ENCODE data around the gene COA8. TPM values are rescaled to one million over a fixed set of nuclear protein-coding genes. Genes with fewer than 3 reads are reported as not detected.
A peak's percentile ranks its signal among the peaks of the same experiment; 100 is the strongest.

Gene COA8
- total and polyA plus RNA-seq, 2 of the 4 experiments (the other 2 are of a cell fraction): 12.2 to 21.1 TPM

DNA sequence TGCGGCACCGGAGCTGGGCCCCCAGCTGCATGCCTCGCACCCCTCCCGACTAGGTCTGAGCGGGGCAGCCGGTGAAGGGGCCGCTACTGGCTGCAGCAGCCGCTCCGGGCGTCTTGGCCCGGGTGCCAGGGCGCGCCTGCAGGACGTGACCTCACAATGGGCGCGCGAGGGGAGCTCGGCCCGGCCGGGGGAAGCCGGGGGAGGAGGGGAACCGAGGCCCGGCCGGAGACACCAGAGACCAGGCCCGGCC, 656 bp upstream of the COA8 start:
- BruUV-seq (replicated peaks): no TSS peak
- POLR2A ChIA-PET (ENCODE audit: unreplicated experiment): no interaction called here
- WGBS, 2 experiments (ENCODE audit: extremely low coverage in 2 of 2, insufficient read length in 1 of 2): 0% methylated on average over 4 of the region's 25 CpGs; no CpG with 5 or more reads in 1 of the 2 experiments

More for the DNA sequence above, 656 bp upstream of the COA8 start:
- H3K27me3 ChIP-seq (ENCODE audit: control insufficient read depth, insufficient read depth, low read length): no peaks in the 10 kb centered on the region
- peaks cover 17% of the 10 kb centered on the region for H3K4me1 ChIP-seq (ENCODE audit: control insufficient read depth, insufficient read depth, low read length)
- intact Hi-C loops (cut with micrococcal nuclease): loop anchor here (2.0 kb wide), 1 partner anchor 33 kb away; no protein-coding TSS in a partner anchor
- H3K9me1 ChIP-seq (ENCODE audit: insufficient read depth, low read length): peaks cover 3% of the 10 kb centered on the region; the same call in 1 of the 2 replicates
- peaks cover 57% of the 10 kb centered on the region for H4K20me1 ChIP-seq (ENCODE audit: insufficient read depth, low read length)
- H2BK5ac ChIP-seq (ENCODE audit: low read depth, low read length, poor library complexity, severe bottlenecking): peak overlapping the region; percentile 89
- dilution Hi-C loops (cut with HindIII; ENCODE audit: low sequenced_read_pairs, unreplicated experiment): no loop called here
- H2BK15ac ChIP-seq (ENCODE audit: low read depth, low read length): no peak overlapping the region
- H3K9ac ChIP-seq (ENCODE audit: low read depth, low read length): peak overlapping the region; percentile 85
- no peak overlapping the region; the same call in 1 of the 2 replicates for H4K5ac ChIP-seq (ENCODE audit: low read depth, low read length)
- H3K4ac ChIP-seq (ENCODE audit: low read depth, low read length): peak overlapping the region; percentile 80
- H4K91ac ChIP-seq (ENCODE audit: insufficient read depth, low read depth, low read length): peak overlapping the region; percentile 63; the same call in 1 of the 2 replicates
- peak overlapping the region; percentile 89 for H2AK5ac ChIP-seq (ENCODE audit: low read depth, low read length)
- H2BK20ac ChIP-seq (ENCODE audit: low read depth, low read length): no peak overlapping the region
- TF ChIP-seq CHD1 (IDR thresholded peaks at IDR 0.05; ENCODE audit: low read depth, low read length) (no peak), FOS (IDR thresholded peaks at IDR 0.05; ENCODE audit: low read depth, low read length) (no peak), MXI1 (IDR thresholded peaks at IDR 0.05; ENCODE audit: borderline replicate concordance, low read depth, low read length) (no peak), CTCF (conservative IDR thresholded peaks at IDR 0.05; ENCODE audit: low read depth, low read length) (no peak), SMC3 (IDR thresholded peaks at IDR 0.05; ENCODE audit: low read depth, low read length) (no peak), NFE2L2 (IDR thresholded peaks at IDR 0.05; ENCODE audit: low read depth, low read length) (no peak), BHLHE40 (IDR thresholded peaks at IDR 0.05; ENCODE audit: low read depth, low read length) (no peak)
- DNase-seq (peak; percentile 23), ATAC-seq (ENCODE audit: low read depth) (no peak)
- H3K9me3 ChIP-seq (ENCODE audit: control insufficient read depth, insufficient read depth, low read length): no peaks in the 10 kb centered on the region
- CTCF ChIA-PET: no interaction called here
- no peak overlapping the region for H2BK120ac ChIP-seq (ENCODE audit: low read depth, low read length)
- in situ Hi-C loops (cut with MboI; ENCODE audit: low sequenced_read_pairs): no loop called here
- peak overlapping the region; percentile 57 for H3K56ac ChIP-seq (ENCODE audit: extremely low read depth, insufficient read depth, low read length)
- H2AK9ac ChIP-seq (replicated peaks; ENCODE audit: low read depth, low read length, poor library complexity): peak overlapping the region; percentile 80
- H2AFZ ChIP-seq (replicated peaks; ENCODE audit: low read length, poor library complexity): peak overlapping the region; percentile 95
- H3K14ac ChIP-seq (replicated peaks; ENCODE audit: low read depth, low read length): peak overlapping the region; percentile 69
- H4K8ac ChIP-seq (ENCODE audit: low read depth in 2 of 2, low read length in 2 of 2): peak overlapping the region; percentile 46 to 76; a peak in 2 of 4 replicates
- H3K23ac ChIP-seq (ENCODE audit: low read depth, low read length): peak overlapping the region; percentile 56
- peak overlapping the region; percentile 79 for H3K4me2 ChIP-seq (ENCODE audit: low read depth, low read length)
- H3K36me3 ChIP-seq (ENCODE audit: control insufficient read depth, insufficient read depth, low read length): peaks cover 15% of the 10 kb centered on the region
- H3K79me1 ChIP-seq (ENCODE audit: low read depth in 1 of 2, low read length in 2 of 2): peaks cover 22 to 67% of the 10 kb centered on the region in 2 experiments
- no peak overlapping the region for H3K18ac ChIP-seq (ENCODE audit: low read depth, low read length)
- H3K4me3 ChIP-seq (ENCODE audit: insufficient read depth, low read depth, low read length): peak overlapping the region; percentile 85
- peak overlapping the region; percentile 81 for H3K27ac ChIP-seq (ENCODE audit: insufficient read depth, low read length)
